GM21515 (cell line): Measurements from ENCODE around the gene SELL.
"Not testable (repeated sequence)": the region's sequence is repeated elsewhere in the genome, so short reads cannot be mapped to it uniquely, and the experiment has no call there.

Experiments
- ATAC-seq: cut with Tn5 transposase; IDR thresholded peaks from one replicate; pipeline ENCODE4 v1.9.1; 2021; ENCODE audit not compliant: unreplicated experiment

SELL gene

DNA sequence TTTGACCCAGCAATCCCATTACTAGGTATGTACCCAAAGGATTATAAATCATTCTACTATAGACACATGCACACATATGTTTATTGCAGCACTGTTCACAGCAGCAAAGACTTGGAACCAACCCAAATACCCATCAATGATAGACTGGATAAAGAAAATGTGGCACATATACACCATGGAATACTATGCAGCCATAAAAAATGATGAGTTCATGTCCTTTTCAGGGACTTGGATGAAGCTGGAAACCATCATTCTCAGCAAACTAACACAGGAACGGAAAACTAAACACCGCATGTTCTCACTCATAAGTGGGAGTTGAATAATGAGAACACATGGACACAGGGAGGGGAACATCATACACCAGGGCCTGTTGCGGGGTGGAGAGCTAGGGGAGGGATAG, 41.2 kb downstream of the SELL start:
- ATAC-seq: not testable (repeated sequence)

- not testable (repeated sequence) for ATAC-seq
These were observed 43.5 kb downstream of the SELL start for GRCh38 chr1:169667699-169668596.

DNA sequence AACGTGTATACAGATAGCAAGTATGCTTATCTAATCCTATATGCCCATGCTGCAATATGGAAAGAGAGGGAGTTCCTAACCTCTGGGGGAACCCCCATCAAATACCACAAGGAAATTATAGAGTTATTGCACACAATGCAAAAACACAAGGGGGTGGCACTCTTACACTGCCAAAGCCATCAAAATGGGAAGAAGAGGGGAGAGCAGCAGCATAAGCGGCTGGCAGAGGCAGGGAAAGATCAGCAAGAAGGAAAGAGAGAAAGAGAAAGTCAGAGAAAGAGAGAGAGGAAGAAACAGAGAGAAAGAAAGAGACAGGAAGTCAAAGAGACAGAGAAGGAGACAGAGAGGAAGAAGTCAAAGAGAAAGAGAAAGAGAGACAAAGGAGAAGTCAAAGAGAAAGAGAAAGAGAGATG, 44.2 kb downstream of the SELL start:
- ATAC-seq: peak; percentile 64

GRCh38 chr1:169662680-169663079, 48.7 kb downstream of the SELL start:
- ATAC-seq: not testable (repeated sequence)

GRCh38 chr1:169661066-169661465, 50.4 kb downstream of the SELL start:
- ATAC-seq: not testable (repeated sequence)

DNA sequence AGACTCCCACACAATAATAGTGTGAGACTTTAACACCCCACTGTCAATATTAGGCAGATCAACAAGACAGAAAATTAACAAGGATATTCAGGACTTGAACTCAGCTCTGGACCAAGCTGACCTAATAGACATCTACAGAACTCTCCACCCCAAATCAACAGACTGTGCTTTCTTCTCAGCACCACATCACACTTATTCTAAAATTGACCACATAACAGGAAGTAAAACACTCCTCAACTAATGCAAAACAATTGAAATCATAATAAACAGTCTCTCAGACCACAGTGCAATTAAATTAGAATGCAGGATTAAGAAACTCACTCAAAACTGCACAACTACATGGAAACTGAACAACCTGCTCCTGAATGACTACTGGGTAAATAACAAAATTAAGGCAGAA, 52.6 kb downstream of the SELL start:
- not testable (repeated sequence) for ATAC-seq

DNA sequence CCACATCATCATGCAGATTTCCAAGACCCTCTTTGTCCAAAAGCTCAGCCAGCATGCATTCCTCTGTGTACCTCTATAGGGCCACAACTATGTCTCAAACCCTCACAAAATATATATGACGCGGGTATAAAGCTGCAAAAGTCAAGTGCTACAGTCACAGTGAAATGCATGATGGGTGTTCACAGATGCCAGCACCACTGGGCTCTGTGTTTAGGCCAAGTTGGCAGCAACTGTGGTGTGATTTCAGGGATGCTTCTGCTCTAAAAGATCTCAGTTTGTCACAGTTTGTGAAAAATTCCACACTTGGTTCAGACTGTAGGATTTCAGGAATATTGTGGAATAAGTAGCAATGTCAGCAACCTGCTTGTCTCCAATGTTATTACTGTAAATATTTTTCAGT, 57.5 kb downstream of the SELL start:
- no peak for ATAC-seq

GRCh38 chr1:169651035-169651434, 60.4 kb downstream of the SELL start:
- ATAC-seq: no peak

DNA sequence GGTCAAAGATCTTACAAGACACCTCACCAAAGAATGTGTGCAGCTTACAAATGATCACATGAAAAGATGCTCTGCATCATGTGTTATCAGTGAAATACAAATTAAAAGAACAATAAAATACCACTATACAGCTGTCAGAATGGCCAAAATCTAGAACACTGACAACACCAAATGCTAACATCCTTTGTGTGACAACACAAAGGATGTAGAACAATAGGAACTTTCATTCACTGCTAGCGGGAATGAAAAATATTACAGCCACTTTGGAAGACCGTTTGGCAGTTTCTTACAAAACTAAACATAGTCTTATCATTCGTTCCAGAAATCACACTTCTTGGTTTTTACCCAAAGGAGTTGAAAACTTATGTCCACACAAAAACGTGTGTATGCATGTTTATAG, 60.9 kb downstream of the SELL start:
- no peak for ATAC-seq

DNA sequence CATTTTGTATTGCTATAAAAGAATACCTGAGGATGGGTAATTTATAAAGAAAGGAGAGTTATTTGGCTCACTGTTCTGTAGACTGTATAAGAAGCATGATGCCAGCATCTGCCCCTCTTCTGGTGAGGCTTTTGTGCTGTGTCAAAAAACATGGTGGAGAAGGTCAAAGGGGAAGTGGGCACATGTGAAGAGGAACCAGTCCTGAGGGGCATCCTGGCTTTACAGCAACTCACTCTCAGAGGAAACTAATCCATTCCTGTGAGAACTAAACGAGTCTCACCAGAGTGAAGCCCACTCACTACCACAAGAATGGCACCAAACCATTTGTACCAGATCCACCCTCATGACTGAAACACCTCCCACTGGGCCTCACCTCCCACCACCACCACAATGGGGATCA, 62.7 kb downstream of the SELL start:
- no peak for ATAC-seq

- ATAC-seq: no peak
These were observed 63.2 kb downstream of the SELL start for GRCh38 chr1:169648187-169648586.

GRCh38 chr1:169647512-169647911, 63.9 kb downstream of the SELL start:
- no peak for ATAC-seq

DNA sequence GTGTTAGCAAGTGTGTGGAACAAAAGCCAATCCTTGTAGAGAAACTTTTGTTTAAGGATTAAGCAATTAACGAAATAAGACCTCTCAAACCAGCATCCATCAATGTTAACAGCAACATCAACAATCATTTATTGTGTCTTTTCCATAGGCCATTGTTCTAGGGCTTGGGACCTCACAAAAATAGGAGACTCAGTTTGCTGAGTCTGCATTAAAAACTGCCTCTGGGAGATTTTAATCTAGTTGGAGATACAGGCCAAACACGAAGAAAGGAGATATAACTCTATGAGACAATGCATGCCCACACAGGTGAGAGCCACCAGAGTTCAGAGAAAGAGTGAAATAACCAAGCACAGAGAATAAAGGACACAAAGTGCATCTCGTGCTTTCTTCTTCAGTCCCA, 67.1 kb downstream of the SELL start:
- no peak for ATAC-seq
